SK-N-SH treated with all-trans-retinoic acid at 6 μM for 48 hours (cell line): ENCODE results near the gene SLC16A12.

Source experiments
- ARNTL ChIP-seq: fragments of 450-650 bp; formaldehyde crosslinking; IDR thresholded peaks from 2 replicates; pipeline ENCODE4 v1.5.0; 2020; ENCODE audit warnings: low read depth, mild to moderate bottlenecking, moderate library complexity, borderline replicate concordance
- ISL1 ChIP-seq: fragments of 250-450 bp; sonication (Bioruptor Pico); IDR thresholded peaks from 2 replicates; pipeline ENCODE4 v2.1.2; 2022; ENCODE audit warnings: mild to moderate bottlenecking, moderate library complexity
- ZFP3 ChIP-seq: fragments of 250-450 bp; sonication (Bioruptor Pico); IDR thresholded peaks from 2 replicates; pipeline ENCODE4 v1.5.0; 2020; ENCODE audit warnings: mild to moderate bottlenecking, moderate library complexity
- ZNF70 ChIP-seq: fragments of 450-650 bp; formaldehyde crosslinking; IDR thresholded peaks from 2 replicates; pipeline ENCODE4 v1.5.0; 2020; ENCODE audit warnings: mild to moderate bottlenecking, moderate library complexity

- TF ChIP-seq ARNTL (CRISPR knock-in tag) (no peak), ZNF70 (CRISPR knock-in tag) (no peak), ISL1 (no peak), ZFP3 (CRISPR knock-in tag) (no peak)
These were observed 29.6 kb downstream of the SLC16A12 start for GRCh38 chr10:89505640-89506275.
